HEK293 (cell line): ENCODE measurements around the gene PTGER1.

Experiments
- GLIS1 ChIP-seq: fragments of 450-650 bp; formaldehyde crosslinking; IDR thresholded peaks from 2 replicates; pipeline ENCODE4 v1.5.1; 2016; ENCODE audit warnings: missing biosample characterization, missing genetic modification characterization
- HOXD13 ChIP-seq: sonication (generic); formaldehyde crosslinking; IDR thresholded peaks from 2 replicates; pipeline ENCODE4 v1.8.0; 2022; ENCODE audit warnings: missing genetic modification reagents, borderline replicate concordance
- KLF7 ChIP-seq: fragments of 450-650 bp; formaldehyde crosslinking; IDR thresholded peaks from 2 replicates; pipeline ENCODE4 v1.5.1; 2016; ENCODE audit warnings: missing biosample characterization, missing genetic modification characterization, borderline replicate concordance
- MEIS1 ChIP-seq: sonication (generic); formaldehyde crosslinking; IDR thresholded peaks from 2 replicates; pipeline ENCODE4 v1.8.1; 2022; ENCODE audit warnings: missing genetic modification reagents, mild to moderate bottlenecking, borderline replicate concordance
- MZF1 ChIP-seq: fragments of 450-650 bp; formaldehyde crosslinking; IDR thresholded peaks from 2 replicates; pipeline ENCODE4 v1.5.1; 2017; ENCODE audit warnings: missing biosample characterization, missing genetic modification characterization, borderline replicate concordance
- OSR2 ChIP-seq: fragments of 450-650 bp; formaldehyde crosslinking; IDR thresholded peaks from 2 replicates; pipeline ENCODE4 v1.5.1; 2016; ENCODE audit warnings: missing biosample characterization, missing genetic modification characterization
- OVOL3 ChIP-seq: fragments of 450-650 bp; formaldehyde crosslinking; IDR thresholded peaks from 2 replicates; pipeline ENCODE4 v1.5.1; 2016; ENCODE audit warnings: missing biosample characterization, missing genetic modification characterization
- PRDM1 ChIP-seq: fragments of 450-650 bp; formaldehyde crosslinking; IDR thresholded peaks from 2 replicates; pipeline ENCODE4; 2016; ENCODE audit warnings: missing biosample characterization, missing genetic modification characterization
- PRDM2 ChIP-seq: fragments of 450-650 bp; formaldehyde crosslinking; IDR thresholded peaks from 2 replicates; pipeline ENCODE4 v1.5.1; 2016; ENCODE audit warnings: missing biosample characterization, missing genetic modification characterization, borderline replicate concordance
- REPIN1 ChIP-seq: fragments of 450-650 bp; formaldehyde crosslinking; IDR thresholded peaks from 2 replicates; pipeline ENCODE4 v1.5.1; 2017; ENCODE audit warnings: missing biosample characterization, missing genetic modification characterization, low read depth
- YY2 ChIP-seq: fragments of 450-650 bp; formaldehyde crosslinking; IDR thresholded peaks from 2 replicates; pipeline ENCODE4 v1.5.1; 2016; ENCODE audit warnings: missing biosample characterization, missing genetic modification characterization
- ZBTB49 ChIP-seq: fragments of 450-650 bp; formaldehyde crosslinking; IDR thresholded peaks from 2 replicates; pipeline ENCODE4 v1.5.1; 2016; ENCODE audit warnings: missing biosample characterization, missing genetic modification characterization, low read depth
- ZBTB8A ChIP-seq: fragments of 450-650 bp; formaldehyde crosslinking; IDR thresholded peaks from 2 replicates; pipeline ENCODE4 v1.5.1; 2016; ENCODE audit warnings: missing biosample characterization, missing genetic modification characterization
- ZFP37 ChIP-seq: fragments of 450-650 bp; formaldehyde crosslinking; IDR thresholded peaks from 2 replicates; pipeline ENCODE4 v1.5.1; 2016; ENCODE audit warnings: missing biosample characterization, missing genetic modification characterization
- ZNF121 ChIP-seq: fragments of 450-650 bp; formaldehyde crosslinking; IDR thresholded peaks from 2 replicates; pipeline ENCODE4 v1.5.1; 2016; ENCODE audit warnings: missing biosample characterization, missing genetic modification characterization
- ZNF155 ChIP-seq: fragments of 450-650 bp; formaldehyde crosslinking; IDR thresholded peaks from 2 replicates; pipeline ENCODE4 v1.5.1; 2016; ENCODE audit warnings: missing biosample characterization, missing genetic modification characterization
- ZNF302 ChIP-seq: fragments of 450-650 bp; formaldehyde crosslinking; IDR thresholded peaks from 2 replicates; pipeline ENCODE4 v1.5.1; 2016; ENCODE audit warnings: missing biosample characterization, missing genetic modification characterization, low read depth
- ZNF571 ChIP-seq: fragments of 450-650 bp; formaldehyde crosslinking; IDR thresholded peaks from 2 replicates; pipeline ENCODE4 v1.5.0; 2017; ENCODE audit warnings: missing biosample characterization, missing genetic modification characterization
- ZNF596 ChIP-seq: fragments of 450-650 bp; IDR thresholded peaks from 2 replicates; pipeline ENCODE4 v1.5.0; 2018; ENCODE audit warnings: missing biosample characterization, mild to moderate bottlenecking, missing genetic modification characterization, moderate library complexity
- ZNF621 ChIP-seq: fragments of 450-650 bp; formaldehyde crosslinking; IDR thresholded peaks from 2 replicates; pipeline ENCODE4 v1.5.1; 2017; ENCODE audit warnings: missing biosample characterization, missing genetic modification characterization
- ZNF660 ChIP-seq: fragments of 450-650 bp; IDR thresholded peaks from 2 replicates; pipeline ENCODE4 v1.5.1; 2018; ENCODE audit warnings: missing biosample characterization, mild to moderate bottlenecking, missing genetic modification characterization
- ZNF792 ChIP-seq: fragments of 450-650 bp; formaldehyde crosslinking; IDR thresholded peaks from 2 replicates; pipeline ENCODE4 v1.5.1; 2016; ENCODE audit warnings: missing biosample characterization, missing genetic modification characterization
- TF ChIP-seq, protein P1 (sequence below): fragments of 450-650 bp; formaldehyde crosslinking; IDR thresholded peaks from 2 replicates; pipeline ENCODE4 v1.5.1; 2016; ENCODE audit warnings: missing biosample characterization, missing genetic modification characterization
- TF ChIP-seq, protein P2 (sequence below): fragments of 450-650 bp; formaldehyde crosslinking; IDR thresholded peaks from 2 replicates; pipeline ENCODE4 v1.5.1; 2017; ENCODE audit warnings: missing biosample characterization, missing genetic modification characterization
- TF ChIP-seq, protein P3 (sequence below): fragments of 450-650 bp; formaldehyde crosslinking; IDR thresholded peaks from 2 replicates; pipeline ENCODE4 v1.5.1; 2016; ENCODE audit warnings: missing biosample characterization, missing genetic modification characterization

Gene PTGER1

GRCh38 chr19:14479975-14480699, 5.0 kb upstream of the PTGER1 start (continued):
- TF ChIP-seq YY2 (tag by site-specific recombination) (no peak), ZNF121 (tag by site-specific recombination) (no peak), MEIS1 (CRISPR knock-in tag) (no peak), OVOL3 (tag by site-specific recombination) (no peak), KLF7 (no peak), ZNF596 (tag by site-specific recombination) (no peak), ZNF660 (tag by site-specific recombination) (peak; percentile 49; the same call in 1 of the 2 replicates), ZNF571 (no peak), MZF1 (no peak), PRDM2 (tag by site-specific recombination) (no peak), OSR2 (tag by site-specific recombination) (no peak), GLIS1 (peak; percentile 77), ZNF621 (no peak), PRDM1 (tag by site-specific recombination) (peak; percentile 82), ZNF792 (tag by site-specific recombination) (no peak), HOXD13 (no peak), ZBTB8A (tag by site-specific recombination) (0 out of 2 replicates have a peak, but pooled peaks have one; percentile 7), ZNF155 (tag by site-specific recombination) (no peak), REPIN1 (tag by site-specific recombination) (no peak), ZFP37 (tag by site-specific recombination) (no peak), ZBTB49 (tag by site-specific recombination) (no peak), ZNF302 (tag by site-specific recombination) (no peak)
- TF ChIP-seq, protein P1, sequence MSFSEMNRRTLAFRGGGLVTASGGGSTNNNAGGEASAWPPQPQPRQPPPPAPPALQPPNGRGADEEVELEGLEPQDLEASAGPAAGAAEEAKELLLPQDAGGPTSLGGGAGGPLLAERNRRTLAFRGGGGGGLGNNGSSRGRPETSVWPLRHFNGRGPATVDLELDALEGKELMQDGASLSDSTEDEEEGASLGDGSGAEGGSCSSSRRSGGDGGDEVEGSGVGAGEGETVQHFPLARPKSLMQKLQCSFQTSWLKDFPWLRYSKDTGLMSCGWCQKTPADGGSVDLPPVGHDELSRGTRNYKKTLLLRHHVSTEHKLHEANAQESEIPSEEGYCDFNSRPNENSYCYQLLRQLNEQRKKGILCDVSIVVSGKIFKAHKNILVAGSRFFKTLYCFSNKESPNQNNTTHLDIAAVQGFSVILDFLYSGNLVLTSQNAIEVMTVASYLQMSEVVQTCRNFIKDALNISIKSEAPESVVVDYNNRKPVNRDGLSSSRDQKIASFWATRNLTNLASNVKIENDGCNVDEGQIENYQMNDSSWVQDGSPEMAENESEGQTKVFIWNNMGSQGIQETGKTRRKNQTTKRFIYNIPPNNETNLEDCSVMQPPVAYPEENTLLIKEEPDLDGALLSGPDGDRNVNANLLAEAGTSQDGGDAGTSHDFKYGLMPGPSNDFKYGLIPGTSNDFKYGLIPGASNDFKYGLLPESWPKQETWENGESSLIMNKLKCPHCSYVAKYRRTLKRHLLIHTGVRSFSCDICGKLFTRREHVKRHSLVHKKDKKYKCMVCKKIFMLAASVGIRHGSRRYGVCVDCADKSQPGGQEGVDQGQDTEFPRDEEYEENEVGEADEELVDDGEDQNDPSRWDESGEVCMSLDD (tag by site-specific recombination) = peak; percentile 90
- TF ChIP-seq, protein P2, sequence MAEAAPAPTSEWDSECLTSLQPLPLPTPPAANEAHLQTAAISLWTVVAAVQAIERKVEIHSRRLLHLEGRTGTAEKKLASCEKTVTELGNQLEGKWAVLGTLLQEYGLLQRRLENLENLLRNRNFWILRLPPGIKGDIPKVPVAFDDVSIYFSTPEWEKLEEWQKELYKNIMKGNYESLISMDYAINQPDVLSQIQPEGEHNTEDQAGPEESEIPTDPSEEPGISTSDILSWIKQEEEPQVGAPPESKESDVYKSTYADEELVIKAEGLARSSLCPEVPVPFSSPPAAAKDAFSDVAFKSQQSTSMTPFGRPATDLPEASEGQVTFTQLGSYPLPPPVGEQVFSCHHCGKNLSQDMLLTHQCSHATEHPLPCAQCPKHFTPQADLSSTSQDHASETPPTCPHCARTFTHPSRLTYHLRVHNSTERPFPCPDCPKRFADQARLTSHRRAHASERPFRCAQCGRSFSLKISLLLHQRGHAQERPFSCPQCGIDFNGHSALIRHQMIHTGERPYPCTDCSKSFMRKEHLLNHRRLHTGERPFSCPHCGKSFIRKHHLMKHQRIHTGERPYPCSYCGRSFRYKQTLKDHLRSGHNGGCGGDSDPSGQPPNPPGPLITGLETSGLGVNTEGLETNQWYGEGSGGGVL (tag by site-specific recombination) = no peak
- TF ChIP-seq, protein P3, sequence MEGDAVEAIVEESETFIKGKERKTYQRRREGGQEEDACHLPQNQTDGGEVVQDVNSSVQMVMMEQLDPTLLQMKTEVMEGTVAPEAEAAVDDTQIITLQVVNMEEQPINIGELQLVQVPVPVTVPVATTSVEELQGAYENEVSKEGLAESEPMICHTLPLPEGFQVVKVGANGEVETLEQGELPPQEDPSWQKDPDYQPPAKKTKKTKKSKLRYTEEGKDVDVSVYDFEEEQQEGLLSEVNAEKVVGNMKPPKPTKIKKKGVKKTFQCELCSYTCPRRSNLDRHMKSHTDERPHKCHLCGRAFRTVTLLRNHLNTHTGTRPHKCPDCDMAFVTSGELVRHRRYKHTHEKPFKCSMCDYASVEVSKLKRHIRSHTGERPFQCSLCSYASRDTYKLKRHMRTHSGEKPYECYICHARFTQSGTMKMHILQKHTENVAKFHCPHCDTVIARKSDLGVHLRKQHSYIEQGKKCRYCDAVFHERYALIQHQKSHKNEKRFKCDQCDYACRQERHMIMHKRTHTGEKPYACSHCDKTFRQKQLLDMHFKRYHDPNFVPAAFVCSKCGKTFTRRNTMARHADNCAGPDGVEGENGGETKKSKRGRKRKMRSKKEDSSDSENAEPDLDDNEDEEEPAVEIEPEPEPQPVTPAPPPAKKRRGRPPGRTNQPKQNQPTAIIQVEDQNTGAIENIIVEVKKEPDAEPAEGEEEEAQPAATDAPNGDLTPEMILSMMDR (tag by site-specific recombination) = peak; percentile 96
